BE2C (cell line): ENCODE results near the gene TMCO2.

Experiments used
- DNase-seq: peaks from one replicate; pipeline ENCODE4 v3.0.0-alpha.2; 2020
- H3K27me3 ChIP-seq: fragments of 250-450 bp; sonication (Bioruptor Pico); 2 replicates; pipeline ENCODE4 v1.5.1; 2020; ENCODE audit warnings: mild to moderate bottlenecking
- H3K36me3 ChIP-seq: fragments of 250-450 bp; sonication (Bioruptor Pico); 2 replicates; pipeline ENCODE4 v1.5.1; 2020; ENCODE audit warnings: mild to moderate bottlenecking
- H3K4me1 ChIP-seq: fragments of 250-450 bp; sonication (Bioruptor Pico); 2 replicates; pipeline ENCODE4 v1.5.1; 2020
- H3K4me3 ChIP-seq: 2 replicates; pipeline ENCODE4 v1.5.1; 2011; ENCODE audit warnings: low read depth, low read length
- H3K9me3 ChIP-seq: fragments of 250-450 bp; sonication (Bioruptor Pico); 2 replicates; pipeline ENCODE4 v1.5.1; 2020
- TF ChIP-seq, protein P1 (sequence below): IDR thresholded peaks from 2 replicates; pipeline ENCODE4 v1.5.1; 2012; ENCODE audit warnings: mild to moderate bottlenecking, low read depth, low read length

The TMCO2 gene

DNA sequence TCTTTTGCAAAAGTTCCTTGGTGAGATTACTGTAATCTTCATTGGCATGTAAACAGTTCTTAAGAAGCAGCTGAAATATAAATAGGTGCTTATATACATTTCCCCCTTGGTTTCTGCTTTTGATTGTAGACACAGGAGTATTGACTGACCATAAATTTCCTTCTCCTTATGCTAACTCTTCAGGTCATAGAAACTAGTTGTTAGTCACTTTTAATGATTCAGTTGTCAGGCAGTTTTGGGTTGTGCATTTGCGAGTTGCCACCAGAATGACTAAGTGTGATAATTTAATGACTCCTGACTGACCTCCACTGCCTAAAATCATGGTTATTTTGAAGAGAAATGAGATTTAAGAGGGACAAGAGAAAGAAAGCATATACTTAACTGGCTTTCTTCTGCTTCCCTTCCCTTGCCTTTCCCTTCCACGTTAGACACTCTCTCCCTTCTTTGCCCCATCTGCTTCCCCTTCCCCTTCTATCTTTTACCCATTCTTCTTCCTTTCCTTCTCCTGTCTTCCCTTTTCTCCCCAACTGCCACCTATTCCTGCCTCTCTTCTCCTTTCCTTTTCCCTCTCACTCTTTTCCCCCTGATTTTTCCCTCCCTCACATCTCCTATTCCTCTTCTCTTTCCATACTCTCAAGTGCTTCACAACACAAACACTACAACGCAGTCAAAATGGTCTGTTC lies 22.6 kb downstream of the TMCO2 start:
- H3K4me1 ChIP-seq, result no peaks in the 10 kb centered on the region
- H3K4me3 ChIP-seq, result no peak overlapping the region
- no peaks in the 10 kb centered on the region for H3K9me3 ChIP-seq
- H3K36me3 ChIP-seq, result peaks cover 16% of the 10 kb centered on the region
- H3K27me3 ChIP-seq, result no peaks in the 10 kb centered on the region
- TF ChIP-seq, protein P1, sequence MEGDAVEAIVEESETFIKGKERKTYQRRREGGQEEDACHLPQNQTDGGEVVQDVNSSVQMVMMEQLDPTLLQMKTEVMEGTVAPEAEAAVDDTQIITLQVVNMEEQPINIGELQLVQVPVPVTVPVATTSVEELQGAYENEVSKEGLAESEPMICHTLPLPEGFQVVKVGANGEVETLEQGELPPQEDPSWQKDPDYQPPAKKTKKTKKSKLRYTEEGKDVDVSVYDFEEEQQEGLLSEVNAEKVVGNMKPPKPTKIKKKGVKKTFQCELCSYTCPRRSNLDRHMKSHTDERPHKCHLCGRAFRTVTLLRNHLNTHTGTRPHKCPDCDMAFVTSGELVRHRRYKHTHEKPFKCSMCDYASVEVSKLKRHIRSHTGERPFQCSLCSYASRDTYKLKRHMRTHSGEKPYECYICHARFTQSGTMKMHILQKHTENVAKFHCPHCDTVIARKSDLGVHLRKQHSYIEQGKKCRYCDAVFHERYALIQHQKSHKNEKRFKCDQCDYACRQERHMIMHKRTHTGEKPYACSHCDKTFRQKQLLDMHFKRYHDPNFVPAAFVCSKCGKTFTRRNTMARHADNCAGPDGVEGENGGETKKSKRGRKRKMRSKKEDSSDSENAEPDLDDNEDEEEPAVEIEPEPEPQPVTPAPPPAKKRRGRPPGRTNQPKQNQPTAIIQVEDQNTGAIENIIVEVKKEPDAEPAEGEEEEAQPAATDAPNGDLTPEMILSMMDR, result no peak
- DNase-seq, result no peak

DNA sequence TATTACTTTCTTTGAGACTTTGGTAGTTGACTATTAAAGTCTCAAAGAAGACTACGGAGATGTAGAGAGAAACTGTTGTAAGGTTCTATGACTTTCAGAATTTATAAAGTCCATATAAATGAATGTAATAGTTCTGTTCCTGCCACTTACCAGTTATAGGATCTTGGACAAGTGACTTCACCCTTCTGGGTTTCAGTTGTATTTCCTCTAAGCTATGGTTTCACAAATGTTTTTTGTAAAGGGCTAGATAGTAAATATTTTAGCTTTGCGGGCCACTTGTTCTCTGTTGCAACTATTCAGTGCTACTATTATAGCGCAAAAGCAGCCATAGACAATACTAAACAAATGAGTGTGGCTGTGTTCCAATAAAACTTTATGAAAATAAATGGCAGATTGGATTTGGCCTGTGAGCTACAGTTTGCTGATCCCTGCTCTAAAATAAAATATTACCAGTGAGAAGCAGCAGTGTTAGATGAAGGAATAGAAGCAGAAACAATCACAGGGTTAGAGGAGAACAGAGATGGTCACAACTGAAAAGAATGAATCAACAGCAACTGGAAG lies 25.0 kb downstream of the TMCO2 start:
- H3K36me3 ChIP-seq, result peaks cover 15% of the 10 kb centered on the region
- H3K27me3 ChIP-seq, result no peaks in the 10 kb centered on the region
- no peak overlapping the region for H3K4me3 ChIP-seq
- H3K9me3 ChIP-seq, result no peaks in the 10 kb centered on the region
- TF ChIP-seq, protein P1, result no peak
- no peak for DNase-seq
- H3K4me1 ChIP-seq, result no peaks in the 10 kb centered on the region

DNA sequence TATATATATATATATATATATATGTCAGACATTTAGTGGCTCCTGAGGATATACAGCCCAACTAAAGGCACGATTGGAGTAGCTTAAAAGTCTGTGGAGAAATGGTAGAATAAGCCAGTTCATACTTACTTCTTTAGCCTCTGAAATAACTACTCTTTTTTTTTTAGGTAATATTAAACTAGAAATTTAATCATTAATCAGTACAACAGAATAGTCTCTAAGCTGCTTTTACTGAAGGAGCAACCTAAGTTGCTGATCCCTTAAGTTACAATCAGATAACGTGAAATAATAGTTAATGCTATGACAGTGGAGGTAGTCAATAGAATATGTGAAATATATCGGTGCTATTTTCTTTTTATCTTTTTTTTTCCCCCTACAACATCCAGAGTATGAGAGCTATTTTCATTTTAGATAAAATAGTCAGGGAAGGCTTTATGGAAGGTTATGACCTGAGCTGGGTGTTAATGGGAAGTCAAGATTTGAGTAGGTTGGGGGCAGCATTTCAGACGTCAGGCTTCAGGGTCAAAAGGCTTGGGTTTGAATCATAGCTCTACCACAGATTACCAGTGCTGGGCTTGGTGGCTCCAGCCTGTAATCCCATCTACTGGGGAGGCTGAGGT lies 25.9 kb downstream of the TMCO2 start:
- H3K9me3 ChIP-seq, result no peaks in the 10 kb centered on the region
- H3K4me3 ChIP-seq, result no peak overlapping the region
- no peaks in the 10 kb centered on the region for H3K4me1 ChIP-seq
- no peak for DNase-seq
- no peaks in the 10 kb centered on the region for H3K27me3 ChIP-seq
- TF ChIP-seq, protein P1, result no peak
- H3K36me3 ChIP-seq, result peaks cover 9% of the 10 kb centered on the region

DNA sequence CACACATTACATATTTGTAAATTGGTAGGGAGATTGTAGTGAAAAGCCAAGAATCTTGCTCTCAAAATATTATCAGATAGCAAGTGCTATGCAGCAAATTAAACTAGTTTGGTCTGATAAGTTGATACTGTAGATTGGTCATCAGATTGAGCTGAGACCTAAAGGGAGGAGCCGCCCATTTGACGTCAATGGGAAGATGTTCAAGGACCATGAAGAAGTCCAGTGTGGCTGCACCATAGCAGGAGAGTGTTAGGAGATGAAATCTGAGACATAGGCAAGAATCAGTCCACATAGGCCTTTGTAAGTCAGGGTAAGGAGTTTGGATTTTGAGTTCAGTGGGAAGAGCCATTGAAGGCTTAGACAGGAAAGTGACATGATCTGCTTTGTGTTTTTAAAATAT lies 26.6 kb downstream of the TMCO2 start:
- no peak for DNase-seq
- no peaks in the 10 kb centered on the region for H3K9me3 ChIP-seq
- TF ChIP-seq, protein P1, result no peak
- no peak overlapping the region for H3K4me3 ChIP-seq
- H3K27me3 ChIP-seq, result no peaks in the 10 kb centered on the region
- H3K4me1 ChIP-seq, result no peaks in the 10 kb centered on the region
- peaks cover 9% of the 10 kb centered on the region for H3K36me3 ChIP-seq

DNA sequence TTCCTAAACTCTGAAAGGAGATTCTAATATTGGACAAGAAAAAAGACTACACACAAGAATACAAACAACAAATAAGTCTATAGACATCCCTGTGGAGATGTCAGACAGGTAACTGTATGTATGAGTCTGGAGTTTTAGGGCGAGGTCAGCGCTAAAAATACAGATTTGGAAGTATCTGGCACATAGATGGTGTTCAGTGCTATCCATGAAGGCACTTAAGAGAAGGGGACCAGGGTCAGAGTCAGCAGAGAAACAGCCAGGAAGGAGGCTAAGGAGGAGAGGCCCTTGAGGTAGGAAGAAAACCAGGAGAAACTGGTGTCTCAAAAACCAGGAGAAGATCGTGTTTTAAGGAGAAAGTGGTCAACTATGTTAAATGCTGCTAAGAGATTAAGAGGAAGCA lies 28.4 kb downstream of the TMCO2 start:
- Histone ChIP-seq H3K4me1 (no peaks in the 10 kb centered on the region), H3K36me3 (peaks cover 6% of the 10 kb centered on the region), H3K27me3 (no peaks in the 10 kb centered on the region), H3K4me3 (no peak overlapping the region), H3K9me3 (no peaks in the 10 kb centered on the region)
- TF ChIP-seq, protein P1, result no peak
- DNase-seq, result no peak

DNA sequence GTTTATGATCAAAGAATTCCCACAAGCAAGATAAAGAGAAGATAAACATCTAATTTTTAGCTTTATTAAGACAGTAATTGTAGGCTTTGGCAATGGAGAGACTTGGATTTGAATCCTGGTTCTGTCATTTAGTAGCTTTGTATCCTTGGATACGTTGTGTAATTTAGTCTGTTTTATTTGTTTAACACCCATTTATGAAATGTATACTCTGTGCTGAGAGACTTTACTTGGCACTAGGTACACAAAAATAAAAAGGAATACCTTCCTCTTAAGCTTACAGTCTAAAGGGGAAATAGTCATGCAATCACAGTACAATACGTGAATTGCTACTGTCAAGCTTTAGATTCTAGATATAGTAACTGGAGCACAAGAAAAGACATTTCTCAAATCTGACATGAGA lies 34.1 kb downstream of the TMCO2 start:
- no peak overlapping the region for H3K4me3 ChIP-seq
- DNase-seq, result no peak
- H3K36me3 ChIP-seq, result peaks cover 3% of the 10 kb centered on the region; the same call in 1 of the 2 replicates
- TF ChIP-seq, protein P1, result no peak
- no peaks in the 10 kb centered on the region for H3K4me1 ChIP-seq
- no peaks in the 10 kb centered on the region for H3K27me3 ChIP-seq
- no peaks in the 10 kb centered on the region for H3K9me3 ChIP-seq
